Liver (tissue), 9 donors: ENCODE data around the gene MTF1. TPM values are rescaled to one million over a fixed set of nuclear protein-coding genes. Genes with fewer than 3 reads are reported as not detected.

ENCODE experiments used
- DNase-seq: peaks from one replicate; pipeline ENCODE4 v3.0.0-alpha.2; 2017; ENCODE audit warnings: low spot score
- H3K27ac ChIP-seq, 2 donors: one replicate each; pipeline ENCODE4 v1.7.0; 2013; ENCODE audit warnings: inconsistent platforms in 2 of 2, low read length in 2 of 2, control low read depth in 1 of 2, low read depth in 1 of 2, mild to moderate bottlenecking in 1 of 2
- H3K27me3 ChIP-seq, 4 donors: one replicate each; pipeline versions ENCODE4 v1.6.1 to v1.7.0; 2013; ENCODE audit warnings: low read length in 3 of 4, inconsistent platforms in 1 of 4, mild to moderate bottlenecking in 1 of 4, moderate library complexity in 1 of 4; ENCODE audit not compliant: control insufficient read depth in 4 of 4, insufficient read depth in 4 of 4
- H3K36me3 ChIP-seq, 4 donors: one replicate each; pipeline versions ENCODE4 v1.6.1 to v1.7.0; 2013; ENCODE audit warnings: low read length in 3 of 4, mild to moderate bottlenecking in 3 of 4, low read depth in 1 of 4, moderate library complexity in 1 of 4; ENCODE audit not compliant: control insufficient read depth in 4 of 4, insufficient read depth in 3 of 4
- H3K4me1 ChIP-seq, 4 donors: one replicate each; pipeline versions ENCODE4 v1.6.1 to v1.7.0; 2013; ENCODE audit warnings: low read length in 3 of 4, mild to moderate bottlenecking in 3 of 4, moderate library complexity in 1 of 4; ENCODE audit not compliant: control insufficient read depth in 4 of 4, insufficient read depth in 4 of 4
- H3K4me3 ChIP-seq, 3 donors: one replicate each; pipeline versions ENCODE4 v1.6.1 to v1.7.0; 2013; ENCODE audit warnings: low read length in 3 of 3, control low read depth in 1 of 3, low read depth in 1 of 3, mild to moderate bottlenecking in 1 of 3
- H3K9ac ChIP-seq, 2 donors: one replicate each; pipeline ENCODE4 v1.7.0; 2013; ENCODE audit warnings: low read length in 2 of 2, mild to moderate bottlenecking in 2 of 2, moderate library complexity in 2 of 2, control low read depth in 1 of 2, low read depth in 1 of 2
- H3K9me3 ChIP-seq, 4 donors: one replicate each; pipeline versions ENCODE4 v1.6.1 to v1.7.0; 2013; ENCODE audit warnings: low read length in 3 of 4; ENCODE audit not compliant: control insufficient read depth in 4 of 4
- EGR1 ChIP-seq, 2 donors: IDR thresholded peaks; 2 replicates each; pipeline ENCODE4 v1.6.1; 2016 to 2018; ENCODE audit warnings: antibody characterized with exemption in 2 of 2, low read depth in 2 of 2
- FOXA1 ChIP-seq: IDR thresholded peaks from 2 replicates; pipeline ENCODE4 v1.6.1; 2016; ENCODE audit warnings: antibody characterized with exemption
- FOXA2 ChIP-seq: IDR thresholded peaks from 2 replicates; pipeline ENCODE4 v1.6.1; 2016; ENCODE audit warnings: antibody characterized with exemption
- GABPA ChIP-seq, 2 donors: IDR thresholded peaks in 1 of 2; conservative IDR thresholded peaks in 1 of 2; 2 replicates each; pipeline ENCODE4 v1.6.1; 2016; ENCODE audit warnings: antibody characterized with exemption in 2 of 2, mild to moderate bottlenecking in 1 of 2, moderate library complexity in 1 of 2
- HNF4A ChIP-seq, 2 donors: conservative IDR thresholded peaks; 2 replicates each; pipeline ENCODE4 v1.6.1; 2016; ENCODE audit warnings: antibody characterized with exemption in 2 of 2, mild to moderate bottlenecking in 2 of 2
- HNF4G ChIP-seq: IDR thresholded peaks from 2 replicates; pipeline ENCODE4 v1.6.1; 2016; ENCODE audit warnings: antibody characterized with exemption
- JUND ChIP-seq, 2 donors: IDR thresholded peaks; 2 replicates each; pipeline ENCODE4 v1.6.1; 2016; ENCODE audit warnings: antibody characterized with exemption in 2 of 2
- NR2F2 ChIP-seq: IDR thresholded peaks from 2 replicates; pipeline ENCODE4 v1.6.1; 2016; ENCODE audit warnings: antibody characterized with exemption
- RAD21 ChIP-seq, 2 donors: IDR thresholded peaks; 2 replicates each; pipeline ENCODE4 v1.6.1; 2016; ENCODE audit warnings: antibody characterized with exemption in 2 of 2, mild to moderate bottlenecking in 2 of 2
- RXRA ChIP-seq, 2 donors: IDR thresholded peaks; 2 replicates each; pipeline ENCODE4 v1.6.1; 2017 to 2018; ENCODE audit warnings: antibody characterized with exemption in 2 of 2, mild to moderate bottlenecking in 1 of 2
- SP1 ChIP-seq: IDR thresholded peaks from 2 replicates; pipeline ENCODE4 v1.6.1; 2018; ENCODE audit warnings: antibody characterized with exemption, mild to moderate bottlenecking
- TAF1 ChIP-seq: conservative IDR thresholded peaks from 2 replicates; pipeline ENCODE4 v1.6.1; 2016; ENCODE audit warnings: antibody characterized with exemption, mild to moderate bottlenecking
- YY1 ChIP-seq: IDR thresholded peaks from 2 replicates; pipeline ENCODE4 v1.6.1; 2016; ENCODE audit warnings: antibody characterized with exemption, mild to moderate bottlenecking
- WGBS: extraction: QIAGEN DNeasy Blood & Tissue Kit; methylation state at CpG from one replicate; pipeline ENCODE4 v1.1.7; 2013; 5-methylcytosine and 5-hydroxymethylcytosine counted together
- polyA plus RNA-seq, 2 donors: library from polyadenylated mRNA; stranded (reverse) in 1 of 2; unstranded in 1 of 2; fragments of 200-250 nt in 1 of 2; fragments of >200 nt in 1 of 2; fragmentation: Nextera tagmentation in 1 of 2; extraction: Ambion mirVana in 1 of 2; gene quantifications; one replicate each; pipeline versions ENCODE4 v1.2.1 to v1.2.3, GENCODE V29; 2013 to 2015
- total RNA-seq, 2 donors: library from RNA; depleted of rRNA; stranded (reverse); fragments of >200 nt; gene quantifications; one replicate each; pipeline ENCODE4 v1.2.3, GENCODE V29; 2014
- TF ChIP-seq, protein P1 (sequence below): IDR thresholded peaks from 2 replicates; pipeline ENCODE4 v1.6.1; 2016; ENCODE audit warnings: antibody characterized with exemption
- TF ChIP-seq, protein P2 (sequence below): IDR thresholded peaks from 2 replicates; pipeline ENCODE4 v1.6.1; 2016; ENCODE audit warnings: antibody characterized with exemption, mild to moderate bottlenecking
- TF ChIP-seq, protein P3 (sequence below): IDR thresholded peaks from 2 replicates; pipeline ENCODE4 v1.6.1; 2016; ENCODE audit warnings: antibody characterized with exemption
- TF ChIP-seq, protein P4 (sequence below): fragments of 150-350 bp; IDR thresholded peaks from 2 replicates; pipeline ENCODE4 v1.5.1; 2017; ENCODE audit warnings: improper control_type of control experiment, low read depth, low read length; ENCODE audit not compliant: missing input control
- TF ChIP-seq, protein P5 (sequence below): IDR thresholded peaks from 2 replicates; pipeline ENCODE4 v1.6.1; 2016; ENCODE audit warnings: antibody characterized with exemption
- donor health status: healthy.
- donor health status: healthy.
- donor health status: healthy.
- donor health status: healthy.
- donor health status: healthy.

The MTF1 gene
- total and polyA plus RNA-seq, 4 donors: 2.3 to 3.3 (median 3.0) TPM

DNA sequence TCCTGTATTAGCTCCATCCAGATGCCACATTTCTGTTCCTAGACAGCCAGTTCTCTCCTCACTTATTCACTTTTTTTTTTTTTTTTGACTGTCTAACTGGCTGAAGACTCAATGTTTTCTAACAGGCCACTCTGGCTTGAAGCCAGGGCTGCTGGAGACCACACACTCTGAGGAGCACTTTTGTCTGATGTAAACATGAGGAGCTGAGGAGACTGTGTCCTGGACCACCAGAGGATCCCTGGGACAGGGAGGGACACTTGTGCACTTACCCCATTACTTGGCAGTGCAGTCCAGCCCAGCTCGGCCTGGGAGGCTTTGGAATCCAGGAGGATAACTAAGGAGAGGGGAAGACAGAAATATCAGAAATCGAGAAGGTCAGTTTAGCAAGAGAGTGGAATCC, 96.9 kb downstream of the MTF1 start:
- H3K9me3 ChIP-seq: peaks cover 0 to 3% (median 0%) of the 10 kb centered on the region in 4 donors
- no peak for DNase-seq
- H3K27ac ChIP-seq: no peak overlapping the region
- no peak overlapping the region for H3K4me3 ChIP-seq
- H3K27me3 ChIP-seq: peaks cover 0 to 28% (median 9%) of the 10 kb centered on the region in 4 donors
- 56% methylated on average over 2 of the region's 2 CpGs for WGBS
- peaks cover 0 to 3% (median 0%) of the 10 kb centered on the region in 4 donors for H3K4me1 ChIP-seq
- no peaks in the 10 kb centered on the region for H3K36me3 ChIP-seq
- TF ChIP-seq HNF4A (conservative IDR thresholded peaks at IDR 0.05) (no peak), FOXA1 (no peak)
- H3K9ac ChIP-seq: no peak overlapping the region

DNA sequence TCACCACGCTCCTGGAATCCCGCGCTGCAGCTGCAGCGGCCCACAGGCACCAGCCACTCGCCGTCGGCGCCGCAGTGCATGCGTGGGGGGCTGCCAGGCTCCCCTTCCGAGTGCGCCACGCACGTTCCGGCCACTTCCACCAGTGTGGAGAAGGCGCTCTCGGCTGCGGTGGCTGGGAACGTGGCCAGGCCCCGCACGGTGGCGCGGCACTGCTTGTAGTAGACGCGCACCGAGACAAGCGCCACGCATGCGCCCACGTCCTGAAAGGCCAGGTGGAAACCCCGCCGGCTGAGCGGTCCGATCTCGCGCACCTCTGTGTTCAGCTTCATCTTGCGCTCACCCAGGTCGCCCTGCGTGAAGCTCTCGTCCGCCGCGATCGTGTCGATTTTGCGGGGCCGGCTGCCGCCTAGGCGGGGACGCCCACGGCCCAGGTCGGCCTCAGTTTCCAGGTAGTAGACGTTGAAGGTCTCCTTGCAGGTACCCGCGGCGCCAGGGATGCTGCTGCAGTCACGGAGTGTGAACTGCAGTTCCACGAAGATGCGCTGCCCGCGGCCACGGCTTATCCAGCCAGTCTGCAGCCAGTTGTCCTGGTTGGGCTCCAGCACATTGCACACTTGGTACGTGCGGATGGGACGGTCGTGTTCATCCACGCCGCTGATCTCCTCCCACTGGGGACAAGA, 97.8 kb downstream of the MTF1 start:
- peaks cover 0 to 26% (median 6%) of the 10 kb centered on the region in 4 donors for H3K27me3 ChIP-seq
- DNase-seq: no peak
- 52% methylated on average over 68 of the region's 68 CpGs for WGBS
- no peak overlapping the region for H3K27ac ChIP-seq
- no peak overlapping the region for H3K4me3 ChIP-seq
- no peaks in the 10 kb centered on the region for H3K36me3 ChIP-seq
- no peak overlapping the region for H3K9ac ChIP-seq
- H3K9me3 ChIP-seq: peaks cover 0 to 3% (median 0%) of the 10 kb centered on the region in 4 donors
- peaks cover 0 to 3% (median 0%) of the 10 kb centered on the region in 4 donors for H3K4me1 ChIP-seq
- TF ChIP-seq FOXA2 (no peak), EGR1 (IDR thresholded peaks at IDR 0.05; ENCODE audit: low read depth in 2 of 2) (no peak), GABPA (IDR thresholded peaks at IDR 0.05 in 1 of 2, conservative IDR thresholded peaks at IDR 0.05 in 1 of 2) (no peak), YY1 (no peak), HNF4A (conservative IDR thresholded peaks at IDR 0.05) (no peak), RAD21 (IDR thresholded peaks at IDR 0.05) (no peak), HNF4G (no peak), NR2F2 (no peak), FOXA1 (no peak), JUND (IDR thresholded peaks at IDR 0.05) (no peak), SP1 (no peak), RXRA (IDR thresholded peaks at IDR 0.05) (no peak), TAF1 (no peak)
- TF ChIP-seq, protein P1, sequence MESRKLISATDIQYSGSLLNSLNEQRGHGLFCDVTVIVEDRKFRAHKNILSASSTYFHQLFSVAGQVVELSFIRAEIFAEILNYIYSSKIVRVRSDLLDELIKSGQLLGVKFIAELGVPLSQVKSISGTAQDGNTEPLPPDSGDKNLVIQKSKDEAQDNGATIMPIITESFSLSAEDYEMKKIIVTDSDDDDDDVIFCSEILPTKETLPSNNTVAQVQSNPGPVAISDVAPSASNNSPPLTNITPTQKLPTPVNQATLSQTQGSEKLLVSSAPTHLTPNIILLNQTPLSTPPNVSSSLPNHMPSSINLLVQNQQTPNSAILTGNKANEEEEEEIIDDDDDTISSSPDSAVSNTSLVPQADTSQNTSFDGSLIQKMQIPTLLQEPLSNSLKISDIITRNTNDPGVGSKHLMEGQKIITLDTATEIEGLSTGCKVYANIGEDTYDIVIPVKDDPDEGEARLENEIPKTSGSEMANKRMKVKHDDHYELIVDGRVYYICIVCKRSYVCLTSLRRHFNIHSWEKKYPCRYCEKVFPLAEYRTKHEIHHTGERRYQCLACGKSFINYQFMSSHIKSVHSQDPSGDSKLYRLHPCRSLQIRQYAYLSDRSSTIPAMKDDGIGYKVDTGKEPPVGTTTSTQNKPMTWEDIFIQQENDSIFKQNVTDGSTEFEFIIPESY: no peak
- TF ChIP-seq, protein P2, sequence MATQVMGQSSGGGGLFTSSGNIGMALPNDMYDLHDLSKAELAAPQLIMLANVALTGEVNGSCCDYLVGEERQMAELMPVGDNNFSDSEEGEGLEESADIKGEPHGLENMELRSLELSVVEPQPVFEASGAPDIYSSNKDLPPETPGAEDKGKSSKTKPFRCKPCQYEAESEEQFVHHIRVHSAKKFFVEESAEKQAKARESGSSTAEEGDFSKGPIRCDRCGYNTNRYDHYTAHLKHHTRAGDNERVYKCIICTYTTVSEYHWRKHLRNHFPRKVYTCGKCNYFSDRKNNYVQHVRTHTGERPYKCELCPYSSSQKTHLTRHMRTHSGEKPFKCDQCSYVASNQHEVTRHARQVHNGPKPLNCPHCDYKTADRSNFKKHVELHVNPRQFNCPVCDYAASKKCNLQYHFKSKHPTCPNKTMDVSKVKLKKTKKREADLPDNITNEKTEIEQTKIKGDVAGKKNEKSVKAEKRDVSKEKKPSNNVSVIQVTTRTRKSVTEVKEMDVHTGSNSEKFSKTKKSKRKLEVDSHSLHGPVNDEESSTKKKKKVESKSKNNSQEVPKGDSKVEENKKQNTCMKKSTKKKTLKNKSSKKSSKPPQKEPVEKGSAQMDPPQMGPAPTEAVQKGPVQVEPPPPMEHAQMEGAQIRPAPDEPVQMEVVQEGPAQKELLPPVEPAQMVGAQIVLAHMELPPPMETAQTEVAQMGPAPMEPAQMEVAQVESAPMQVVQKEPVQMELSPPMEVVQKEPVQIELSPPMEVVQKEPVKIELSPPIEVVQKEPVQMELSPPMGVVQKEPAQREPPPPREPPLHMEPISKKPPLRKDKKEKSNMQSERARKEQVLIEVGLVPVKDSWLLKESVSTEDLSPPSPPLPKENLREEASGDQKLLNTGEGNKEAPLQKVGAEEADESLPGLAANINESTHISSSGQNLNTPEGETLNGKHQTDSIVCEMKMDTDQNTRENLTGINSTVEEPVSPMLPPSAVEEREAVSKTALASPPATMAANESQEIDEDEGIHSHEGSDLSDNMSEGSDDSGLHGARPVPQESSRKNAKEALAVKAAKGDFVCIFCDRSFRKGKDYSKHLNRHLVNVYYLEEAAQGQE: no peak
- TF ChIP-seq, protein P3, sequence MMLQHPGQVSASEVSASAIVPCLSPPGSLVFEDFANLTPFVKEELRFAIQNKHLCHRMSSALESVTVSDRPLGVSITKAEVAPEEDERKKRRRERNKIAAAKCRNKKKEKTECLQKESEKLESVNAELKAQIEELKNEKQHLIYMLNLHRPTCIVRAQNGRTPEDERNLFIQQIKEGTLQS: no peak
- TF ChIP-seq, protein P4, sequence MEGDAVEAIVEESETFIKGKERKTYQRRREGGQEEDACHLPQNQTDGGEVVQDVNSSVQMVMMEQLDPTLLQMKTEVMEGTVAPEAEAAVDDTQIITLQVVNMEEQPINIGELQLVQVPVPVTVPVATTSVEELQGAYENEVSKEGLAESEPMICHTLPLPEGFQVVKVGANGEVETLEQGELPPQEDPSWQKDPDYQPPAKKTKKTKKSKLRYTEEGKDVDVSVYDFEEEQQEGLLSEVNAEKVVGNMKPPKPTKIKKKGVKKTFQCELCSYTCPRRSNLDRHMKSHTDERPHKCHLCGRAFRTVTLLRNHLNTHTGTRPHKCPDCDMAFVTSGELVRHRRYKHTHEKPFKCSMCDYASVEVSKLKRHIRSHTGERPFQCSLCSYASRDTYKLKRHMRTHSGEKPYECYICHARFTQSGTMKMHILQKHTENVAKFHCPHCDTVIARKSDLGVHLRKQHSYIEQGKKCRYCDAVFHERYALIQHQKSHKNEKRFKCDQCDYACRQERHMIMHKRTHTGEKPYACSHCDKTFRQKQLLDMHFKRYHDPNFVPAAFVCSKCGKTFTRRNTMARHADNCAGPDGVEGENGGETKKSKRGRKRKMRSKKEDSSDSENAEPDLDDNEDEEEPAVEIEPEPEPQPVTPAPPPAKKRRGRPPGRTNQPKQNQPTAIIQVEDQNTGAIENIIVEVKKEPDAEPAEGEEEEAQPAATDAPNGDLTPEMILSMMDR: no peak
- TF ChIP-seq, protein P5, sequence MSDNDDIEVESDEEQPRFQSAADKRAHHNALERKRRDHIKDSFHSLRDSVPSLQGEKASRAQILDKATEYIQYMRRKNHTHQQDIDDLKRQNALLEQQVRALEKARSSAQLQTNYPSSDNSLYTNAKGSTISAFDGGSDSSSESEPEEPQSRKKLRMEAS: no peak
